Measurements from ENCODE around the gene CSTB. TPM values are rescaled to one million over a fixed set of nuclear protein-coding genes. Genes with fewer than 3 reads are reported as not detected.

The CSTB gene
- total RNA-seq, 1 donor from 2014 or later = 55.5 TPM

DNA sequence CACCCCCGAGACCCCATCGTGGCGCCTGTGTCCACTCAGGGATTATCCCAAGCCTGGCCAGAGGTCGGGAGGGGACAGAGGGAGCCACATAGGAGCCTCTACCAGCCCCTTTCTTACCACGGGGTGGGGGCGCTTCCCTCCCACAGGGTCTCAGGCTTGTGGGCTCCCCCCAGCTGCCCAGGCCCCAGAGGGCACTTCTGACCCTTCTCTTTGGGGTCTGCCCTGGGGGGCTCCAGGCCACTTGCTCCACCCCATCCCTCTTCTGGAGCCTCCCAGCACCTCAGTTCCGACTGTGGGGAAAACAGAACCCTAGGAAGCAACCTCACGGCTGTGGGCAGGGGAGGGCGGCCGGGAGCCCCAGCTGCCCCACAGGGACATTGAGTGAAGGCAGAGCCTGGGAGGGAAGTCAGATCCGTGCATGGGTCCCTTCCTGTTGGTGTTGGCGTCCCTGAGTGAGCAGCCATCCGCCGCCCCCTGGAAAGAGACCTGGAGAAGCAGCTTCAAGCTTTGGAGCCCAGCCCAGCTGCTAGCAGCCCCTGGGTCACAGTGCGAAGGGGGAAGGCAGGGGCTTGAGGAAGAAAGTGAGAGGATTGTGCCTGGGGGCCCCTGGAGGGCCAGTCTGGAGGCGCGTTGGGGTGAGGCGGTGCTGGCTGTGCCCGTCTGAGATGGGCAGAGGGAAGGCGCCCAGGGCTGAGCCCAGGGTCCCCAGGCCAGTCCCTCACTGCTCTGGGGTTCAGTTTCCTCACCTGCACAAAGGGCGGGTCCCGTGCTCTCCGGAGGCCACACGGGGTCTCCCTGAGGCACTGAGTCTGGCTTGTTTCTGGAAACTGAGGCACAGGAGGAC lies 35.4 kb upstream of the CSTB start:
- DNase-seq (ENCODE audit: extremely low read depth, low read depth, low spot score) = no peak

GRCh38 chr21:43810505-43811261 lies 34.6 kb upstream of the CSTB start:
- DNase-seq (ENCODE audit: extremely low read depth, low read depth, low spot score) = no peak

- no peak for DNase-seq (ENCODE audit: extremely low read depth, low read depth, low spot score)
Measured at GRCh38 chr21:43809853-43810504, 33.9 kb upstream of the CSTB start.

GRCh38 chr21:43809346-43809799 lies 33.3 kb upstream of the CSTB start:
- no peak for DNase-seq (ENCODE audit: extremely low read depth, low read depth, low spot score)

GRCh38 chr21:43808832-43809251 lies 32.7 kb upstream of the CSTB start:
- no peak for DNase-seq (ENCODE audit: extremely low read depth, low read depth, low spot score)

- no peak for DNase-seq (ENCODE audit: extremely low read depth, low read depth, low spot score)
Measured at GRCh38 chr21:43808367-43808766, 32.3 kb upstream of the CSTB start.

- DNase-seq (ENCODE audit: extremely low read depth, low read depth, low spot score) = no peak
Measured at GRCh38 chr21:43806017-43806710, 30.1 kb upstream of the CSTB start.

- DNase-seq (ENCODE audit: extremely low read depth, low read depth, low spot score) = no peak
Measured at GRCh38 chr21:43805275-43805800, 29.2 kb upstream of the CSTB start.

- no peak for DNase-seq (ENCODE audit: extremely low read depth, low read depth, low spot score)
Measured at GRCh38 chr21:43803558-43804300, 27.6 kb upstream of the CSTB start.

- no peak for DNase-seq (ENCODE audit: extremely low read depth, low read depth, low spot score)
Measured at GRCh38 chr21:43802713-43803313, 26.7 kb upstream of the CSTB start.

- no peak for DNase-seq (ENCODE audit: extremely low read depth, low read depth, low spot score)
Measured at GRCh38 chr21:43801006-43801783, 25.1 kb upstream of the CSTB start.

DNA sequence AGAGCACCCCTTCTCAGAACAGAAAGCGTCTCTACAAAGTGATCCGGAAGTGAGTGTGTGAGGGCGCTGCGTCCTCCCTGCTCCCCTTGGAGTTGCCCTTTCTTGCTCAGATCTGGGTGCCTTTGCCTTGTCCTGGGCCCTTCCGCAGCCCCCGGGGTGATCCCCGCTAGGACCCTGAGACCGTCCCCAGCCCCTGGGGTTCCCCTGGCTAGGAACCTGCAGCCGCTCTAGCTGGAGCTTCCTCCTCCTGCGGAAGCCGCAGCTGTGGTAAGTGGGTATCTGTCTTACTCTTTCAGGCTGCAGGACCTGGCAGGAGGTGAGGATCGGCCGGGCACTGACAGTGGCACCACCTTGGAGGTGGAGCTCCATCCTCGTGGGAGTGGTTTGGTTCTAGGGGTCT lies 24.5 kb upstream of the CSTB start:
- no peak for DNase-seq (ENCODE audit: extremely low read depth, low read depth, low spot score)

GRCh38 chr21:43800124-43800523 lies 24.0 kb upstream of the CSTB start:
- no peak for DNase-seq (ENCODE audit: extremely low read depth, low read depth, low spot score)

DNA sequence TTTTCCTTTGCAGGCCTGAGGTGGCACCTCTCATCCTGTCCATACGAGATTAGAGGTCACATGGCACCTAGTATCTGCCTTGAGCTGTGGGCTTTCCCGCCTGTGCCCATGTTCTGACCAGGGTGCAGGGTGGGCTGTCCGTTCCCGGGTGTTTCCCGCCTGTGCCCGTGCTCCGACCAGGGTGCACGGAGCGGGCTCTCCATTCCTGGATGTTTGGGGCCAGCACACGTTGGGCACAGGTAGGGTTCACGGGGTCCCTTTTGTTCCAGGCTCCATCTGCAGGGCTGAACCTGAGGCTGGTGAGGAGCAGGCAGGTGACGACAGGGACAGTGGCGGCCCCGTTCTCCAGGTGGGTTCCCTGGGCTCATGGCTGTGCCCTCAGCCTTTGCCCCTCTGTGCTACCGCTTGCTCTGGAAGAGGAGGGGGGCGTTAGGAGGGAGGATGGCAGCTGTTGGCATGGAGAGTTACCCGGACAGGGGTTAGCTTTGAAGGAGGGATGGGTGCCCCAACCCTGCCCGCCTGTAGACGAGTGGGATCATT lies 23.3 kb upstream of the CSTB start:
- no peak for DNase-seq (ENCODE audit: extremely low read depth, low read depth, low spot score)

DNA sequence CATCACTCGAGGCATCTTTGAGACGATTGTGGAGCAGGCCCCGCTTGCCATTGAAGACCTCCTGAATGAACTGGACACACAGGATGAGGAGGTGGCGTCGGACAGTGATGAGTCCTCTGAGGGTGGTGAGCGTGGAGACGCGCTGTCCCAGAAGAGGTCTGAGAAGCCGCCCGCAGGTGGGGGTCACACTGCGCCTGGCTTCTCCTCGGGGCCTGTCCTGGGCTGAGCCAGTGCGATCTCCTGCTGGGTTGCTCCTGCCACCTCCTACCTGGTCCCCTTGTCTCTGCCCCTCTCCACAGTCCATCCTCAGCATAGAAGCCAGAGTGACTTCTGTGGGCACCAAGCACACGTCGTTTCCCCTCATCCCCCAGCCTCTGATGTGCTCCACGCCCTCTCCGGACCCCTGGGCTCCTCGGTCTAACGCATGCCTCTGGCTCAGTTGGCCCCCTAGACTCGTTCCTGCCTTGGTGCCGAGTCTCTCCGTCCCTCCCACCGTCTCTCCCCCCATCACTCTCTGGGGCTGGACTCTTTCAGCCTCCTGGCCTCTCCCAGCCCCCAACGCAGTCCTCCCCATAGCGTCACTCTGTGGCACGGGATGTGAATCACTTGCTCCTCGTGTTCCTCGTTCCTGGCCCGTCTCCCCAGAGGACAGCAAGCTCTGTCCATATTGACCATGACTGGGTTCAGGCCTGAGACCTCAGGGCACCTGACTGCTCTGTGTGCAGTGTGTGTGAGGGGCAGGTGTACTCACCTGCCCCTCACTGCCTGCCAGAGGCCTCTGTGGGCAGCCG lies 22.0 kb upstream of the CSTB start:
- DNase-seq (ENCODE audit: extremely low read depth, low read depth, low spot score) = no peak

GRCh38 chr21:43797415-43797814 lies 21.3 kb upstream of the CSTB start:
- no peak for DNase-seq (ENCODE audit: extremely low read depth, low read depth, low spot score)

DNA sequence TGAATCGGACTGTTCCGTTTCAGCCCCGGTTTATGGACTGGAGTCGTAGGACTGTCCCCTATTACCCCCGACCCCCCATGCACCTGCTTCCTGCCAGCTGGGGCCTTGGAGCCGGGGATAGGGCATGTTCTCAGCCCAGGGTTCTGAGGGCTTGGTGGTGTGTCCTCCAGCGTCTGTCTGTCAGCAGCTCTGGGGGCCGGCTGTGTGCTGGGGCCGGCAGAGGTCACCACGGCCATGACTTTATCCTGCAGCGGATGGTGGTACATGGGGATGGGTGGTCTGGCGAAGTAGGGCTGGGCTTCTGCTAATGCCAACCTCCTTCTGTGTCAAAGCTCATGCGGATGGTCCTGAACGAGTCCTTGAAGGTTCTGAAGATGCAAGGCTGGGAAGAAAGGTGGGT lies 18.7 kb upstream of the CSTB start:
- no peak for DNase-seq (ENCODE audit: extremely low read depth, low read depth, low spot score)

DNA sequence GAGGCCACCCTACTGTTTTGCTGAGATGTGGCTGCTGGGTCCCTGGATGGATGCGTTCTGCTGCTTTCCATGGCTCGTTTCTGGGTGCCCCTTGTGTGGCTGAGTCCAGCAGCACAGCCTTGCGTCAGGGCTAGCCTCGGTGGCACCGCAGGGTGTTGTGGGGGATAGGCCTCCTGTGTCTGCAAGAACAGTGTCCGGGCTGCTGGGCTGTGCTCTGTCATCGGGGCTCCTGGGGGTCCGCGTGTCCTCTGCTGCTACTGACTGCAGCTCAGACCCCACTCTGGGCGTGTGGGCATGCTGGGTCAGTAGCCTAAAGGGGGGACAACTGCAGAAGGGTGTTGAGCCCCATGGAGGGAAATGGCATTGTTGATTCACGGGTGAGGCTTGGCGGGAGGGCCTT lies 18.2 kb upstream of the CSTB start:
- no peak for DNase-seq (ENCODE audit: extremely low read depth, low read depth, low spot score)
